GM18520 (cell line): ENCODE results near the gene RIMBP3B.
"Not testable (repeated sequence)": the region's sequence is repeated elsewhere in the genome, so short reads cannot be mapped to it uniquely, and the experiment has no call there.

Source experiments
- ATAC-seq: cut with Tn5 transposase; IDR thresholded peaks from one replicate; pipeline ENCODE4 v1.9.1; 2021; ENCODE audit not compliant: unreplicated experiment

Gene RIMBP3B

GRCh38 chr22:21383701-21384467 lies at the start of gene RIMBP3B:
RIMBP3B (plus strand) TSS chr22:21383751; CDS start chr22:21383859, 108 bp downstream.
- ATAC-seq: peak; percentile 65

GRCh38 chr22:21357527-21357926 lies 26.0 kb upstream of the RIMBP3B start:
- not testable (repeated sequence) for ATAC-seq

GRCh38 chr22:21360525-21360924 lies 23.0 kb upstream of the RIMBP3B start:
- not testable (repeated sequence) for ATAC-seq

GRCh38 chr22:21362473-21362872 lies 21.1 kb upstream of the RIMBP3B start:
- not testable (repeated sequence) for ATAC-seq

GRCh38 chr22:21363061-21363460 lies 20.5 kb upstream of the RIMBP3B start:
- ATAC-seq: not testable (repeated sequence)

GRCh38 chr22:21363803-21364202 lies 19.7 kb upstream of the RIMBP3B start:
- ATAC-seq: not testable (repeated sequence)

- ATAC-seq: not testable (repeated sequence)
Observed at GRCh38 chr22:21364362-21364761, 19.2 kb upstream of the RIMBP3B start.

GRCh38 chr22:21365337-21365736 lies 18.2 kb upstream of the RIMBP3B start:
- ATAC-seq: not testable (repeated sequence)

- ATAC-seq: not testable (repeated sequence)
Observed at GRCh38 chr22:21368603-21369310, 14.8 kb upstream of the RIMBP3B start.

- ATAC-seq: not testable (repeated sequence)
Observed at GRCh38 chr22:21375880-21376279, 7.7 kb upstream of the RIMBP3B start.

GRCh38 chr22:21384468-21385357 lies 1.2 kb downstream of the RIMBP3B start:
- ATAC-seq: not testable (repeated sequence)

GRCh38 chr22:21389480-21389879 lies 5.9 kb downstream of the RIMBP3B start:
- not testable (repeated sequence) for ATAC-seq

GRCh38 chr22:21390013-21390412 lies 6.5 kb downstream of the RIMBP3B start:
- not testable (repeated sequence) for ATAC-seq

GRCh38 chr22:21394613-21395012 lies 11.1 kb downstream of the RIMBP3B start:
- not testable (repeated sequence) for ATAC-seq

- not testable (repeated sequence) for ATAC-seq
Observed at GRCh38 chr22:21401197-21401969, 17.8 kb downstream of the RIMBP3B start.

GRCh38 chr22:21402763-21403314 lies 19.3 kb downstream of the RIMBP3B start:
- not testable (repeated sequence) for ATAC-seq

GRCh38 chr22:21407139-21407538 lies 23.6 kb downstream of the RIMBP3B start:
- not testable (repeated sequence) for ATAC-seq

- not testable (repeated sequence) for ATAC-seq
Observed at GRCh38 chr22:21407792-21408191, 24.2 kb downstream of the RIMBP3B start.

- not testable (repeated sequence) for ATAC-seq
Observed at GRCh38 chr22:21416375-21416774, 32.8 kb downstream of the RIMBP3B start.

- peak; percentile 77 for ATAC-seq
Observed at GRCh38 chr22:21417227-21417746, 33.7 kb downstream of the RIMBP3B start, which contains the start of gene HIC2. HIC2 (plus strand) TSS chr22:21417371; CDS start chr22:21442832, 25,461 bp downstream.
